A549 (cell line): ENCODE data around the gene MAPRE2. TPM values are rescaled to one million over a fixed set of nuclear protein-coding genes. Genes with fewer than 3 reads are reported as not detected.
"Not testable (repeated sequence)": the region's sequence is repeated elsewhere in the genome, so short reads cannot be mapped to it uniquely, and the experiment has no call there.

Source experiments
- ATAC-seq, 2 experiments: fragments of 200-7000 bp in 1 of 2; fragments of >200 bp in 1 of 2; cut with Nextera tagmentation in 1 of 2; cut with Tn5 transposase in 1 of 2; 3 replicates each; pipeline versions ENCODE4 v1.8.0 to v1.9.1; 2018 to 2020; ENCODE audit warnings: mild to moderate bottlenecking in 1 of 2, moderate library complexity in 1 of 2
- CTCF ChIA-PET: fragments of 300-600 bp; sonication (Branson Sonifier 250); formaldehyde crosslinking; extraction: SDS; loops from one replicate; lab custom pipeline; 2021; ENCODE audit warnings: antibody characterized with exemption, inconsistent platforms; lab: Yijun Ruan, JAX
- POLR2A ChIA-PET: fragments of 350-600 bp; formaldehyde crosslinking; extraction: SDS; loops from one replicate; lab custom pipeline; 2021; ENCODE audit warnings: antibody characterized with exemption, inconsistent platforms; lab: Yijun Ruan, JAX
- DNase-seq, 2 experiments: peaks; one replicate each; pipeline versions ENCODE4 v3.0.0 to v3.0.0-alpha.2; 2011 to 2016; ENCODE audit warnings: low read depth in 1 of 2, low spot score in 1 of 2
- FAIRE-seq: peaks from 2 replicates; lab custom pipeline; 2011; peaks lifted over from hg19 to GRCh38; lab: Jason Lieb, UNC
- H3K27ac ChIP-seq, 2 experiments: fragments of >200 bp; sonication (Bioruptor Twin); formaldehyde crosslinking; 3 replicates each; pipeline ENCODE4 v1.5.1; 2016 to 2017
- H3K4me1 ChIP-seq: fragments of >200 bp; sonication (Bioruptor Twin); formaldehyde crosslinking; 3 replicates; pipeline ENCODE4 v1.6.1; 2016
- H3K4me2 ChIP-seq: fragments of >200 bp; sonication (Bioruptor Twin); formaldehyde crosslinking; 3 replicates; pipeline ENCODE4 v1.6.1; 2016
- H3K4me3 ChIP-seq: fragments of >200 bp; sonication (Bioruptor Twin); formaldehyde crosslinking; 3 replicates; pipeline ENCODE4 v1.5.1; 2016
- H3K9me3 ChIP-seq: fragments of >200 bp; sonication (Bioruptor Twin); formaldehyde crosslinking; 3 replicates; pipeline ENCODE4 v1.6.1; 2016
- EHF ChIP-seq: fragments of 250-450 bp; sonication (Bioruptor Pico); IDR thresholded peaks from 2 replicates; pipeline ENCODE4 v1.5.0; 2020; ENCODE audit warnings: mild to moderate bottlenecking
- EP300 ChIP-seq, 2 experiments: fragments of >200 bp; sonication (Bioruptor Twin); formaldehyde crosslinking; IDR thresholded peaks; 2 replicates in 1 of 2; 3 replicates in 1 of 2; pipeline ENCODE4 v1.6.1; 2016 to 2017
- ESRRA ChIP-seq: fragments of 150-350 bp; IDR thresholded peaks from 2 replicates; pipeline ENCODE4 v1.6.1; 2014; ENCODE audit warnings: mild to moderate bottlenecking, low read length, borderline replicate concordance
- FOSB ChIP-seq: fragments of 250-450 bp; sonication (Bioruptor Pico); IDR thresholded peaks from 2 replicates; pipeline ENCODE4 v1.5.0; 2020; ENCODE audit warnings: mild to moderate bottlenecking, moderate library complexity
- FOSL2 ChIP-seq, 2 experiments: fragments of 450-650 bp in 1 of 2; fragments of >200 bp in 1 of 2; sonication (Bioruptor Twin) in 1 of 2; formaldehyde crosslinking; IDR thresholded peaks; 2 replicates each; pipeline versions ENCODE4 v1.5.0 to v1.6.1; 2016 to 2020; ENCODE audit warnings: mild to moderate bottlenecking in 1 of 2, moderate library complexity in 1 of 2
- MAFK ChIP-seq: fragments of 450-650 bp; IDR thresholded peaks from 2 replicates; pipeline ENCODE4 v1.6.1; 2014; ENCODE audit not compliant: partially characterized antibody
- MYC ChIP-seq: IDR thresholded peaks from 2 replicates; pipeline ENCODE4 v1.6.1; 2012; ENCODE audit warnings: mild to moderate bottlenecking, inconsistent platforms, low read length, improper control_type of control experiment, borderline replicate concordance
- NR3C1 ChIP-seq: fragments of >200 bp; sonication (Bioruptor Twin); formaldehyde crosslinking; IDR thresholded peaks from 3 replicates; pipeline ENCODE4 v1.6.1; 2017
- PBX3 ChIP-seq: IDR thresholded peaks from 2 replicates; pipeline ENCODE4 v1.6.1; 2012
- POLR2AphosphoS2 ChIP-seq: conservative IDR thresholded peaks from 2 replicates; pipeline ENCODE4 v1.6.1; 2012; ENCODE audit warnings: low read length, improper control_type of control experiment, inconsistent platforms
- RNF2 ChIP-seq: fragments of 200-600 bp; sonication (generic); IDR thresholded peaks from 2 replicates; pipeline ENCODE4 v1.6.1; 2016; ENCODE audit warnings: low read depth, mild to moderate bottlenecking, antibody characterized with exemption, moderate library complexity, borderline replicate concordance
- SMC3 ChIP-seq: fragments of >200 bp; sonication (Bioruptor Twin); formaldehyde crosslinking; IDR thresholded peaks from 3 replicates; pipeline ENCODE4 v1.6.1; 2018; ENCODE audit warnings: inconsistent platforms
- TP53 ChIP-seq: fragments of 250-450 bp; sonication (Bioruptor Pico); IDR thresholded peaks from 2 replicates; pipeline ENCODE4 v1.5.0; 2021; ENCODE audit warnings: mild to moderate bottlenecking, moderate library complexity
- USF2 ChIP-seq: fragments of 450-650 bp; IDR thresholded peaks from 2 replicates; pipeline ENCODE4 v1.6.1; 2014; ENCODE audit warnings: antibody characterized with exemption
- ZSCAN20 ChIP-seq: fragments of 250-450 bp; sonication (Bioruptor Pico); IDR thresholded peaks from 2 replicates; pipeline ENCODE4 v1.8.0; 2022; ENCODE audit warnings: mild to moderate bottlenecking, moderate library complexity
- WGBS: methylation state at CpG from one replicate; pipeline ENCODE4 v1.1.6; 2017; ENCODE audit errors: missing lambda C conversion rate; 5-methylcytosine and 5-hydroxymethylcytosine counted together
- polyA plus RNA-seq, 4 experiments: library from polyadenylated mRNA; depleted of rRNA in 3 of 4; stranded (reverse); fragments of >200 nt; fragmentation: RNase III in 1 of 4; extraction: RNeasy Plus Mini Kit Qiagen cat#74134 plus additional on column Dnase treatment in 1 of 4; gene quantifications; 2 replicates in 3 of 4; 3 replicates in 1 of 4; pipeline ENCODE4 v1.2.3, GENCODE V29; 2011 to 2017
- TF ChIP-seq, protein P1 (sequence below): fragments of 250-450 bp; sonication (Bioruptor Pico); IDR thresholded peaks from 2 replicates; pipeline ENCODE4 v1.5.0; 2021; ENCODE audit warnings: mild to moderate bottlenecking, moderate library complexity, borderline replicate concordance

The MAPRE2 gene
- polyA plus RNA-seq, 2 of the 4 experiments (the other 2 are of a cell fraction): 11.4 to 59.1 TPM

GRCh38 chr18:35144698-35145097 lies 103.5 kb downstream of the MAPRE2 start (continued):
- TF ChIP-seq SMC3 (no peak), MAFK (no peak), FOSL2 (IDR thresholded peaks at IDR 0.05) (no peak), FOSL2 (CRISPR knock-in tag; IDR thresholded peaks at IDR 0.05) (no peak), POLR2AphosphoS2 (no peak)
- TF ChIP-seq, protein P1, sequence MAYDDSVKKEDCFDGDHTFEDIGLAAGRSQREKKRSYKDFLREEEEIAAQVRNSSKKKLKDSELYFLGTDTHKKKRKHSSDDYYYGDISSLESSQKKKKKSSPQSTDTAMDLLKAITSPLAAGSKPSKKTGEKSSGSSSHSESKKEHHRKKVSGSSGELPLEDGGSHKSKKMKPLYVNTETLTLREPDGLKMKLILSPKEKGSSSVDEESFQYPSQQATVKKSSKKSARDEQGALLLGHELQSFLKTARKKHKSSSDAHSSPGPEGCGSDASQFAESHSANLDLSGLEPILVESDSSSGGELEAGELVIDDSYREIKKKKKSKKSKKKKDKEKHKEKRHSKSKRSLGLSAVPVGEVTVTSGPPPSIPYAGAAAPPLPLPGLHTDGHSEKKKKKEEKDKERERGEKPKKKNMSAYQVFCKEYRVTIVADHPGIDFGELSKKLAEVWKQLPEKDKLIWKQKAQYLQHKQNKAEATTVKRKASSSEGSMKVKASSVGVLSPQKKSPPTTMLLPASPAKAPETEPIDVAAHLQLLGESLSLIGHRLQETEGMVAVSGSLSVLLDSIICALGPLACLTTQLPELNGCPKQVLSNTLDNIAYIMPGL (CRISPR knock-in tag): no peak

DNA sequence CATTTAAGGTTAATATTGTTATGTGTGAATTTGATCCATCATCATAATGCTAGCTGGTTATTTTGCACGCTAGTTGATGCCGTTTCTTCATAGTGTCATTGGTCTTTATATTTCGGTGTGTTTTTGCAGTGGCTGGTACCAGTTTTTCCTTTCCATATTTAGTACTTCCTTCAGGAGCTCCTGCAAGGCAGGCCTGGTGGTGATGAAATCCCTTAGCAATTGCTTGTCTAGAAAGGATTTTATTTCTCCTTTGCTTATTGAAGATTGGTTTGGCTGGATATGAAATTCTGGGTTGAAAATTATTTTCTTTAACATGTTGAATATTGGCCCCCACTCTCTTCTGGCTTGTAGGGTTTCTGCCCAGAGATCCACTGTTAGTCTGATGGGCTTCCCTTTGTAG lies 109.0 kb downstream of the MAPRE2 start:
- H3K27ac ChIP-seq, CTCF ChIA-PET, ATAC-seq, FAIRE-seq, POLR2A ChIA-PET, H3K4me1 ChIP-seq, H3K4me2 ChIP-seq, H3K9me3 ChIP-seq, DNase-seq, H3K4me3 ChIP-seq: not testable (repeated sequence)
- 80% methylated on average over 3 of the region's 3 CpGs for WGBS

DNA sequence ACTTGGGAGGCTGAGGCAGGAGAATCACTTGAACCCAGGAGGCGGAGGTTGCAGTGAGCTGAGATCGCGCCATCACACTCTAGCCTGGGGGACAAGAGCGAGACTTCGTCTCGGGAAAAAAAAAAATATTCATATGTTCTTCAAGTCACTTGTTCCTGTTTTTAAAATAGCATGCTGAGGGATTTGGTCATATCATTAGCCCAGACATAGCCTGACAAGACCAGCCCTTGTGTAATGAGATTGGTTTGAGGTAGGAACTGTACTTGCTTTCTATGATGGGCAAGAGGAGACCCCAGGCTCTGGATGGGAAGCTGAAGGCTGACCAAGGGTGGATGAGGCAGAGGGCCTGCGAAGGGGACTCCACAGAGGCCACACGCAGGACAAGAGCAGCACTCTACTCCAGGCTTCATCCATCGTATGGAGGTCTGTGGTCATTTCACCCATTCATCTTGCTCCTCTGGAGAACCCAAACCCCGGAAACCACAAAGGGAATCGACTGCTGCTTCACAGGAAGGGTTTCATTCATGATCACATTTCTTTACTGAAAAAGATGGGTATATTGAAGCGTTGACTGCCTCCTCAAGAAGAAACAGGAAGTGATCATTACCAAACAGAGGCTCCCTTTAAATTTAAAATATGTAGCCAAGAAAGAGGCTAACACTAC lies 112.5 kb downstream of the MAPRE2 start:
- no peak for FAIRE-seq
- no peak overlapping the region for H3K4me3 ChIP-seq
- POLR2A ChIA-PET: no interaction called here
- no peak for TF ChIP-seq ESRRA
- TF ChIP-seq TP53 (CRISPR knock-in tag): no peak
- no peak for TF ChIP-seq POLR2AphosphoS2
- no peak for TF ChIP-seq SMC3
- no peak for TF ChIP-seq EP300 (IDR thresholded peaks at IDR 0.05)
- no peak for TF ChIP-seq ZSCAN20 (CRISPR knock-in tag)
- TF ChIP-seq FOSB: no peak
- TF ChIP-seq, all 56 proteins: peak for 0
- no peak for ATAC-seq
- no peak for DNase-seq
- CTCF ChIA-PET: interaction anchor here (1.0 kb wide), 1 partner anchor 11 kb away, joined by 3 read pairs; no protein-coding TSS in a partner anchor
- H3K4me1 ChIP-seq: no peaks in the 10 kb centered on the region
- no peaks in the 10 kb centered on the region for H3K9me3 ChIP-seq
- no peak overlapping the region for H3K27ac ChIP-seq
- 92% methylated on average over 12 of the region's 12 CpGs for WGBS
- H3K4me2 ChIP-seq: no peak overlapping the region

DNA sequence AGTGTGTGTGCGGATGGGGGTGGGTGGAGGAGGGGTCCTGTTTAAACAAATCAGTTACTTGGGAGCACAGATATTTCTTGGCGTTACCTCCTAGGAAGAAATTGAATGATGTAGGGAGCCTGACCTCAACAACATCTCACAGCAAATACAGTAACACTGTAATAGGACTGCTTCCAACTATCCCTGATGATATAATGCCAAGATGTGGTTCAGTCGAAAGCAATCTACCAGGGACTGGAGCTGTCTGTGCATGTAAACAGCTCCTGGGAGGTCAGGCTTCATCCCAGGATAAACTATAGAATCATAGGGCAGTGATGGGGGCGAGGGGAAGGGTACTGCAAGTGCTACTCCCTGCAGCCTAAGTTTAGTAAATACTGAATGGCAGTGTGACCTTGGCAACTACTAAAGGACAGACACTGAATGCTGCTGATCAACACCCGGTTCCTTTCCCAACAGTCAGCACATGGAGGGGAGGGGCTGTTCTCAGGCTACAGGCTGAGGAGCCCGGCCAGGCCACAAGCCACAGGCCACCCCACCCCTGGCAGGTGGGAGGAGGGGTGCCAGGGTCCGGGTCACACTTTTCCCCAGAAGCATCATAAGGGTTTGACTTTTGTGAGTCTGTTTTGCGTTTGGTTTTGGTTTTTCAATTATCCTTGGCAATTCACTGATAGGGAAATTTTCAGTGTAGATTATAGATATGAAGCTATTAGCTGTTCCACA lies 114.3 kb downstream of the MAPRE2 start:
- DNase-seq (no peak), FAIRE-seq (no peak), ATAC-seq (no peak)
- ChIA-PET POLR2A (no interaction called here), CTCF (interaction anchor here (2.9 kb wide), 1 partner anchor 10 kb away, joined by 8 read pairs; no protein-coding TSS in a partner anchor)
- Histone ChIP-seq H3K4me3 (no peak overlapping the region), H3K4me1 (no peaks in the 10 kb centered on the region), H3K27ac (no peak overlapping the region), H3K9me3 (no peaks in the 10 kb centered on the region), H3K4me2 (no peak overlapping the region)
- TF ChIP-seq USF2 (no peak), PBX3 (no peak), EP300 (IDR thresholded peaks at IDR 0.05) (no peak), NR3C1 (no peak), MYC (no peak), RNF2 (no peak), FOSB (no peak), EHF (no peak)
- TF ChIP-seq, protein P1 (CRISPR knock-in tag): no peak
- 63% methylated on average over 6 of the region's 8 CpGs for WGBS
